ENCODE results near the gene SMOC1. TPM values are rescaled to one million over a fixed set of nuclear protein-coding genes. Genes with fewer than 3 reads are reported as not detected.

Gene SMOC1
- total RNA-seq, 1 experiment from 2014 or later: 22.9 TPM

DNA sequence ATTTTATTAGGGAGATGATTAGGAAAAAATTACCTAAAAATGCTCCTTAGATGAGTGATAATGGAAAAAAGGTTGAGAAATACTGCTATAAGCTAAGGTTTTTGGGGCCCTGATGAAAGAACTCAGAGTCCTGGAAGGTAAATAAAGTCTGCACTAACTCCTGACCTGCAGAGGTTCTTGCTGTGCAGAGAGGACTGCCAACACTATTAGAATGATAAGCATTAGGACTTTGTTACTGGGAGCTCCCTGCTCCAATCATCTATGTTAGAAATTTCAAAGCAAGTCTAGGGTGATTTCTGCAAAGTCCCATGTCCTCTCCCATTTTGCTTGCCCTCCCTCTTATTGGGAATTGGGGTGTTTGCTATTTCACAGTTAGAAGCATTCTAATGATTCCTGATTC lies 112.2 kb downstream of the SMOC1 start:
- POLR2A ChIA-PET: no interaction called here
- CTCF ChIA-PET: interaction anchor here (0.7 kb wide), 2 partner anchors 113 to 173 kb away, joined by 3 read pairs; no protein-coding TSS in a partner anchor
- intact Hi-C loops (cut with micrococcal nuclease): no loop called here
- DNase-seq (ENCODE audit: unreplicated experiment): no peak
- H3K36me3 Mint-ChIP-seq (ENCODE audit: insufficient read depth, unreplicated experiment): no peaks in the 10 kb centered on the region
- BruUV-seq (replicated peaks): no TSS peak
- H3K9me3 Mint-ChIP-seq (ENCODE audit: unreplicated experiment): no peaks in the 10 kb centered on the region
- TF ChIP-seq, protein P1, sequence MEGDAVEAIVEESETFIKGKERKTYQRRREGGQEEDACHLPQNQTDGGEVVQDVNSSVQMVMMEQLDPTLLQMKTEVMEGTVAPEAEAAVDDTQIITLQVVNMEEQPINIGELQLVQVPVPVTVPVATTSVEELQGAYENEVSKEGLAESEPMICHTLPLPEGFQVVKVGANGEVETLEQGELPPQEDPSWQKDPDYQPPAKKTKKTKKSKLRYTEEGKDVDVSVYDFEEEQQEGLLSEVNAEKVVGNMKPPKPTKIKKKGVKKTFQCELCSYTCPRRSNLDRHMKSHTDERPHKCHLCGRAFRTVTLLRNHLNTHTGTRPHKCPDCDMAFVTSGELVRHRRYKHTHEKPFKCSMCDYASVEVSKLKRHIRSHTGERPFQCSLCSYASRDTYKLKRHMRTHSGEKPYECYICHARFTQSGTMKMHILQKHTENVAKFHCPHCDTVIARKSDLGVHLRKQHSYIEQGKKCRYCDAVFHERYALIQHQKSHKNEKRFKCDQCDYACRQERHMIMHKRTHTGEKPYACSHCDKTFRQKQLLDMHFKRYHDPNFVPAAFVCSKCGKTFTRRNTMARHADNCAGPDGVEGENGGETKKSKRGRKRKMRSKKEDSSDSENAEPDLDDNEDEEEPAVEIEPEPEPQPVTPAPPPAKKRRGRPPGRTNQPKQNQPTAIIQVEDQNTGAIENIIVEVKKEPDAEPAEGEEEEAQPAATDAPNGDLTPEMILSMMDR (IDR thresholded peaks at IDR 0.05; ENCODE audit: unreplicated experiment): no peak
- no peak overlapping the region for H3K4me3 Mint-ChIP-seq (ENCODE audit: unreplicated experiment)
- no peaks in the 10 kb centered on the region for H3K27me3 Mint-ChIP-seq (ENCODE audit: insufficient read depth, unreplicated experiment)
- no peak overlapping the region for H3K27ac Mint-ChIP-seq (ENCODE audit: low read depth, unreplicated experiment)
- peaks cover 7% of the 10 kb centered on the region for H3K4me1 Mint-ChIP-seq (ENCODE audit: insufficient read depth, unreplicated experiment)

DNA sequence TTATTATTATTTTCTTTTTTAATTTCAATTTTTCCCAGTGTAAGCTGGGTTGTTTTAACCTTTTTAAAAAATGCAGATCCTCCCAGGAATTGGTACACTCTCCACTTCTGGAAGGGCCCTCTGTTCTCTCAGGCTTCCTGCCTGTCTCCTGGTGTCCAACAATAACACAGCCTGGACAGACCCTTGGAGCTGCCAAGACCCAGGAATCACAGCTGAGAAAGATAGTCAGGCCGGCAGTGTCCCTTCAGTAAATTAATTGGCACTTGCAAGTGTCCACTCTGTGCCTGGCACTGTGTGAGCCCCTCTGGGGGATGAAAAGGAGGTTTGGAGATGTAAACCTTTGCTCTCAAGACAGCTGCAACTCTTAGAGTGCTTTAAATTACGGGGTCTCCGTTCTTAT lies 113.3 kb downstream of the SMOC1 start:
- ChIA-PET CTCF (no interaction called here), POLR2A (no interaction called here)
- no peak for DNase-seq (ENCODE audit: unreplicated experiment)
- Mint-ChIP-seq H3K4me1 (ENCODE audit: insufficient read depth, unreplicated experiment) (peaks cover 14% of the 10 kb centered on the region), H3K27ac (ENCODE audit: low read depth, unreplicated experiment) (no peak overlapping the region), H3K9me3 (ENCODE audit: unreplicated experiment) (no peaks in the 10 kb centered on the region), H3K27me3 (ENCODE audit: insufficient read depth, unreplicated experiment) (no peaks in the 10 kb centered on the region), H3K4me3 (ENCODE audit: unreplicated experiment) (no peak overlapping the region), H3K36me3 (ENCODE audit: insufficient read depth, unreplicated experiment) (no peaks in the 10 kb centered on the region)
- BruUV-seq (replicated peaks): no TSS peak
- TF ChIP-seq, protein P1 (IDR thresholded peaks at IDR 0.05; ENCODE audit: unreplicated experiment): no peak
- intact Hi-C loops (cut with micrococcal nuclease): no loop called here

DNA sequence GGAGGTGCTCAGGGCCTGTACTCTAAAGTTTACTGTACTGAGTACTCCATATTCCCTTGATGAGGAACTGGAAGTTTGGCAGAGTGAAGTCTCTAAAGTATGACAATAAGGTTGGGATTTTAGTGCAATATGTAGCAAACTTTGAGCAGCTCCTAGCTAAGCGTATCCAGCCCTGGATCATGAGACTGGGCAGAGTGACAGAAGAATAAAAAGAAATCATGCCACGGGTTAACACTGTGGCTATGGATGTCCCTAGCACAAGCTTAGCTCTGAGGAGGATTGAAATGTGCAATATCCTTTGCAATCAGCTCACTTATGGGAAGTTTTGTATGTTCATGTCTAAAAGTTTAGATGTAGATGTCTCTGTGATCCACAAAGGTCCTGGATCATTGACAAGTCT lies 114.1 kb downstream of the SMOC1 start:
- TF ChIP-seq, protein P1 (IDR thresholded peaks at IDR 0.05; ENCODE audit: unreplicated experiment): no peak
- intact Hi-C loops (cut with micrococcal nuclease): no loop called here
- DNase-seq (ENCODE audit: unreplicated experiment): no peak
- POLR2A ChIA-PET: interaction anchor here (0.6 kb wide), 1 partner anchor 306 kb away, joined by 3 read pairs; no protein-coding TSS in a partner anchor
- no TSS peak for BruUV-seq (replicated peaks)
- Mint-ChIP-seq H3K4me3 (ENCODE audit: unreplicated experiment) (no peak overlapping the region), H3K36me3 (ENCODE audit: insufficient read depth, unreplicated experiment) (no peaks in the 10 kb centered on the region), H3K27ac (ENCODE audit: low read depth, unreplicated experiment) (no peak overlapping the region), H3K27me3 (ENCODE audit: insufficient read depth, unreplicated experiment) (no peaks in the 10 kb centered on the region), H3K9me3 (ENCODE audit: unreplicated experiment) (no peaks in the 10 kb centered on the region), H3K4me1 (ENCODE audit: insufficient read depth, unreplicated experiment) (peaks cover 20% of the 10 kb centered on the region)
- CTCF ChIA-PET: no interaction called here

DNA sequence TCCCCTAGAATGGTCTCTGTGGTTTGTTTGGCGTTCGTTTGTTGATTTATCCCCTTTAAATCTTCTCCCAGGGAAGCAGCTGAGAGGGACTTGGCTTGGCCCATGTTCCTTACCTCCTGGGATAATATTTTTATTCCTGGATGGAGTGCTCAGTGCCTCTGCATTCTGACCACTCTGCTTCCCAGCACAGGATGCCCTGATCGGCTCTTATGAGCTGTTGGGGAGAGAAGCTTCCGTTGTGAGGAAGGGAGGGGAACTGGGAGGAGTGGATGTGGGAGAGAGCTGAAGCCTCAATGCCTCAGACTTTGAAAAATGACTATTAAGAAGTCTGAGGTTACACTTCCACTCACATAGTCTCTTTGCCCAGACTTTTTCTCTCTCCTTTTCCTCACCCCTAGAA lies 114.8 kb downstream of the SMOC1 start:
- no peak for DNase-seq (ENCODE audit: unreplicated experiment)
- Mint-ChIP-seq H3K4me3 (ENCODE audit: unreplicated experiment) (no peak overlapping the region), H3K27me3 (ENCODE audit: insufficient read depth, unreplicated experiment) (no peaks in the 10 kb centered on the region), H3K36me3 (ENCODE audit: insufficient read depth, unreplicated experiment) (peaks cover 1% of the 10 kb centered on the region), H3K9me3 (ENCODE audit: unreplicated experiment) (no peaks in the 10 kb centered on the region), H3K27ac (ENCODE audit: low read depth, unreplicated experiment) (peak overlapping the region; percentile 6), H3K4me1 (ENCODE audit: insufficient read depth, unreplicated experiment) (peaks cover 27% of the 10 kb centered on the region)
- intact Hi-C loops (cut with micrococcal nuclease): no loop called here
- ChIA-PET CTCF (interaction anchor here (0.7 kb wide), 1 partner anchor 14 kb away, joined by 3 read pairs; no protein-coding TSS in a partner anchor), POLR2A (interaction anchor here (1.0 kb wide), 1 partner anchor 8 kb away, joined by 5 read pairs; no protein-coding TSS in a partner anchor)
- TF ChIP-seq, protein P1 (IDR thresholded peaks at IDR 0.05; ENCODE audit: unreplicated experiment): no peak
- no TSS peak for BruUV-seq (replicated peaks)
